Coronary artery (tissue), 2 donors: ENCODE data around the gene IFRD2.
A peak's percentile ranks its signal among the peaks of the same experiment; 100 is the strongest.

Experiments
- DNase-seq: peaks from one replicate; pipeline ENCODE4 v3.0.0-alpha.2; 2017; ENCODE audit warnings: low spot score
- H3K27ac ChIP-seq, 2 donors: fragments of 200-600 bp; sonication (generic); one replicate each; pipeline ENCODE4 v1.5.1; 2016 to 2019
- H3K4me3 ChIP-seq: fragments of 200-600 bp; sonication (generic); 2 replicates; pipeline ENCODE4 v1.5.1; 2016; ENCODE audit warnings: mild to moderate bottlenecking, moderate library complexity
- TF ChIP-seq, protein P1 (sequence below): fragments of 200-600 bp; sonication (generic); IDR thresholded peaks from one replicate; pipeline ENCODE4 v1.5.1; 2019; ENCODE audit warnings: antibody characterized with exemption

The IFRD2 gene

DNA sequence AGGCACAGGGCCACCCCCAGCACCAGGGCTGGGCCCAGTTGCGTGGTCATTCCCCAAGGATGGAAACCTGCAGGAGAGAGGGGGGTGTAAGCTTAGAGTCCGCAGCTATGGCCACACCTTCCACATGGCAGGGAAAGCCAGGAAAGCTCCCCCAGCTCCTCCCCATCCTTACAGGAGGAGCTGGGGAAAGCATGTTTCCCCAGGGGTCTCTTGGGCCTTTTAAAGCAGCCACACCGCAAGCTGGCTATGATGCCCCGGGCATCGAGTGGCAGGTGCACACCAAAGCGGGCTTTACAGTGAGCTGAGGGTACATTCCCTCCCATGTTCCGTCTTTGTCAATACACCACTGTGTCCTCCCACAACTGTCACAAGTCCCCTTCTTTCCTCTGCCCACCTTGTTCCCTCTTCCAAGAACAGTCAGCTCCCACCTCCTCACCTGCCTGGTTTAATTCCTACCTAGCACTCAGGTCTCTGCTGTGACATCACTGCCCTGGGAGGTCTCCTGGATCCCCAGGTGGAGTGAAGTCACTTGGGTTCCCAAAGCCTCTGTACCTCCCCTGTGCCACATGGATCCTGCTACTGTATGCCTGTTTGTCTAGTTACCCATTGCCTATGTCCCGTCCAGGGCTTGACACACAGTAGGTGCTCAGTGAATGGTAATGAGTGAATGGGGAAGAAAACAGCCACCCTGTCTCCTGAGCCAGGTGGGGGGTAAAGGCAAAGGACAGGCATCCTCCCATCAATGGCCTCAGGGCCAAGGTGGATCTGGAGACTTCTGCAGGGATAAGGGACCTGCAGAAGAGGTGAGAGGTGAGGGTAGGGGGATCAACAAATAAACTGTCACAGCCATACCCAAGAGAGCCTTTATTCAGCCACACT is 3.6 kb upstream of the IFRD2 start:
- TF ChIP-seq, protein P1, sequence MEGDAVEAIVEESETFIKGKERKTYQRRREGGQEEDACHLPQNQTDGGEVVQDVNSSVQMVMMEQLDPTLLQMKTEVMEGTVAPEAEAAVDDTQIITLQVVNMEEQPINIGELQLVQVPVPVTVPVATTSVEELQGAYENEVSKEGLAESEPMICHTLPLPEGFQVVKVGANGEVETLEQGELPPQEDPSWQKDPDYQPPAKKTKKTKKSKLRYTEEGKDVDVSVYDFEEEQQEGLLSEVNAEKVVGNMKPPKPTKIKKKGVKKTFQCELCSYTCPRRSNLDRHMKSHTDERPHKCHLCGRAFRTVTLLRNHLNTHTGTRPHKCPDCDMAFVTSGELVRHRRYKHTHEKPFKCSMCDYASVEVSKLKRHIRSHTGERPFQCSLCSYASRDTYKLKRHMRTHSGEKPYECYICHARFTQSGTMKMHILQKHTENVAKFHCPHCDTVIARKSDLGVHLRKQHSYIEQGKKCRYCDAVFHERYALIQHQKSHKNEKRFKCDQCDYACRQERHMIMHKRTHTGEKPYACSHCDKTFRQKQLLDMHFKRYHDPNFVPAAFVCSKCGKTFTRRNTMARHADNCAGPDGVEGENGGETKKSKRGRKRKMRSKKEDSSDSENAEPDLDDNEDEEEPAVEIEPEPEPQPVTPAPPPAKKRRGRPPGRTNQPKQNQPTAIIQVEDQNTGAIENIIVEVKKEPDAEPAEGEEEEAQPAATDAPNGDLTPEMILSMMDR = no peak
- DNase-seq = peak; percentile 68
- no peak overlapping the region for H3K4me3 ChIP-seq
- H3K27ac ChIP-seq = no peak overlapping the region

DNA sequence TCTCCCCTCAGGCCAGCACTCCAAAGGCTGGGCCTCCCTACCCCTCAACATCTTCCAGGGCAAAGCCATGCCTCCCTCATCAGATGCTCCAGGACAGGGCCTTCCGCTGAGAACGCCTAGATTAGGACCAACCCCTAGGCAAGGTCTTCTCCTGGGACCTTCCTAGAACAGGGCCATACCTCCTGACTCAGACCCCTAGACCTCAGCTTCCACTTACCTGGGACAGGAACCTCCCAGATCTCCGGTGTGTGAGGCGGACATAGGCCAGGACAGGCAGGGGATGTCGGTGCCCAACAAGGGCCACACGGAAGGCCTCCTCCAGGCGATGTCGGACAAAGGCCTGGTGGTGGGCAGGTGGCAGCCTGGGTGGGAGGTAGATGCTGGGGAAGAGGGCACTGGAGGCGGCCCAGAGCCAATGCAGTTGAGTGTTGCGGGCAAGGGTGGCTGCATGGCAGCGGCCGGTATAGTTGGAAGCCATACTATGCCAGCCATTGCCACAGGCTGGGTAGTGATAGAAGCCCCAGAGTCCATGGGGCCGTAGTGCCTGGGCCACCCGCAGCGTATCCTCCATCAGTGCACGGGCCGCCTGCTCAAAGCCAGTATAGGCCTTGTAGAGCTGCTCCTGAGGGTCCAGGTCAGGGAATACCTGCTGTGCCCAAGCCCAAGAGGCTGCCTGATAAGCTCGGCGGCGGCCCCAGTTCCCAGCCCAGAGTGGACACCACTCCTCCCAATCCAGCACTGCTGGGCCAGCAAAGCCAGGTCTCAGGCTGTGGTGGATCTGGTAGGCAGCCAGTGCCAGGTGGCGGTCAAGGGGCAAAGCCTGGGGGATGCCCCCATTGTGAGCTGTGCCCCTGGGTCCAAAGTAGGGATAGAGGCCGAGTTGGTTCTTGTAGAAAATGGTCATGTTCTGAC is 2.5 kb upstream of the IFRD2 start:
- TF ChIP-seq, protein P1 = no peak
- H3K4me3 ChIP-seq = no peak overlapping the region
- H3K27ac ChIP-seq = no peak overlapping the region
- DNase-seq = peak; percentile 74

DNA sequence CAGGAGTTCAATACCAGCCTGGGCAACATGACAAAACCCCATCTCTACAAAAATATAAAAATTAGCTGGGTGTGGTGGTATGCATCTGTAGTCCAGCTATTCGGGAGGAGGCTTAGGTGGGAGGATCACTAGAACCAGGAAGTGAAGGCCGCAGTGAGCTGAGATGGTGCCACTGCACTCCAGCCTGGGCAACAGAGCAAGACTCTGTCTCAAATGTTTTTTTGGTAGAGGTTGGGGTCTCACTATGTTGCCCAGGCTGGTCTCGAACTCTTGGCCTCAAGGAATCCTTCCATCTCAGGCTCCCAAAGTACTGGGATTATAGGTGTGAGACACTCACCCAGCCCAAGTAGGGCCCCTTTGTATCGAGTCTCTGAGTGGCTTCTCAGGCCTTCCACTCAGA is 1.9 kb upstream of the IFRD2 start:
- DNase-seq = no peak
- Histone ChIP-seq H3K27ac (no peak overlapping the region), H3K4me3 (no peak overlapping the region)
- TF ChIP-seq, protein P1 = no peak

DNA sequence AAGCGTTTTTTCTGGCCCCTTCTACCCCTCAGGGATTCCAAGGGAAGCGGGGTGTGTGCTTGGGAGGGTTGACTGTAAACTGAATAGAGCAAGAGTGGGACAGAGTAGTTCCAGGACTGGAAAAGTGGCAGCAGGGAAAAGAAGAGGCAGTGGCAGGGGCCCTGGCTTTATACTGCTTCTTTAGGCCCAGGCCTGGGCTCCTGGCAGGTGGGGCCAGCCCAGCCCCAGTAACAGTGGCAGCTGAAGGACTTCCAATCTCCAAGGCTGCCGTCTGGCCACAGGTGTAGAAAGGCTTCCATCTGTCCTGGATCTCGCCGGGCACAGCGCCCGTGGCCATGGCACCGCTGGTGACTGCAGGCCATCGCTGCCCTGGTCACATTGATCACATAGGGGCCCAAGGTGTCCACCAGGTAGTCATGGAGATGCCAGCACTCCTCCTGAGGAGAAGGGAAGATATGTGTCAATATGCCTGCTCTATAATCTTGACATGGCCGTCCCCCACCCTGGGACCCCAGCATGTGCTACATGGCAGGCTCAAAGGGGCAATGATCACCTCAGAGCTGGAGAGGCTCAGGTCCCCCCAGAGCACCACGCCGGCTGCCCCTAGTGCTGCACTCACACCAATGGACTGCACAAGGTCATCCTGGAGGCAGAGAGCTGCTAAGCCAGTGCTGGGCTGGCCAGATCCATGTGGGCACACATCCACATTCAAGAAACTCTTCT is 1.0 kb upstream of the IFRD2 start:
- Histone ChIP-seq H3K4me3 (peak overlapping the region; percentile 94), H3K27ac (peak overlapping the region; percentile 88 to 89)
- DNase-seq = peak; percentile 72
- TF ChIP-seq, protein P1 = no peak

DNA sequence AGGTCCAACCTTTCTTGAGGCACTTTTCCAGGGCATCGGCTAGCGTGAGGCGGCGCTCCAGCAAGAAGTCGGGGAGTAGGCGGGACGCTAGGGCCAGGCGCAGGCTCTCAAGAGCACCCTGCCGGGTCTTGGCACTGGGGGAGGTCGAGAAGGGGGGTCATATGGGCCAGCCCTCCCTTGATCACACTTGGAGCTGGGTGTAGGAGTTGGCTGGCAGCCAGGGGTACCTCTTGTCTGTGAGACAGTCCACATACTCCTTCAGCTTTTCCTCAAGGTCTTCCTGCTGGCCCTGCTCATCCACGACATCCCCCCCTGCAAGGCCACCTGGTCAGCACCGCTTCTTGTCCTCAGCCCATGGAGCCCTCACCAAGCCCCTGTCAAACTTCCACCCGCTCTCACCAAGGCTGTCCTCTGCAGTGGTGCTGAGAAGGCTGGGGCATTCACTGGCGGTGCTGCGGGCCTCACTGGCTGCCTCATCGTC is 2.0 kb downstream of the IFRD2 start:
- Histone ChIP-seq H3K27ac (no peak overlapping the region), H3K4me3 (no peak overlapping the region)
- peak; percentile 75 for DNase-seq
- TF ChIP-seq, protein P1 = no peak

DNA sequence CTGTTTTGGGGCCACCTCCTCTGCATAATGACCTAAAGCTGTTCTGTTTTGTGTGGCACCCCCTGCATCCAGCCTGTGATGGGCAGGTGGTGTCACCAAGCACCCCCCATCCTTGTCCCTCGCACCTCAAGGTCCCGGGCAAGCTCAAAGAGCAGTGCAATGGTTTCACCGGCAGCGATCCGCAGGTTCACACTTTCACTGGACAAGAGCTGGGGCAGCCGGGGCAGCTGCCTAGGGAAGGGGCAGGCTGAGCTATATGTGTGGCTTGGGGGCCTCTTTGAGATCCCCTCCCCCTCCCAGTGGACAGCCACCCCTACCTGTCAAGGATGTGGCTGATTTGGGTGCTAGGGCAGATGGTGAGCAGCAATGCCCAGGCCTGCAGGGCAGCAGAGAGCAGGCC is 3.1 kb downstream of the IFRD2 start:
- DNase-seq = peak; percentile 67
- no peak overlapping the region for H3K27ac ChIP-seq
- TF ChIP-seq, protein P1 = no peak

More for the DNA sequence above, 3.1 kb downstream of the IFRD2 start:
- H3K4me3 ChIP-seq = no peak overlapping the region
